GM23338 (cell line): Measurements from ENCODE around the gene EPHA10. TPM values are rescaled to one million over a fixed set of nuclear protein-coding genes. Genes with fewer than 3 reads are reported as not detected.

Experiments used
- ATAC-seq: fragments of 200-7000 bp; cut with Tn5 transposase; 3 replicates; pipeline ENCODE4 v1.9.1; 2020
- DNase-seq: peaks from one replicate; pipeline ENCODE4 v3.0.0-alpha.2; 2015; ENCODE audit warnings: low spot score
- H2AFZ ChIP-seq: fragments of 200-600 bp; sonication (generic); 2 replicates; pipeline ENCODE4 v1.8.0; 2016; ENCODE audit warnings: antibody characterized with exemption, mild to moderate bottlenecking, moderate library complexity
- H3F3A ChIP-seq: fragments of 200-600 bp; sonication (generic); replicated peaks from 2 replicates; pipeline ENCODE4 v1.8.0; 2017; ENCODE audit warnings: antibody characterized with exemption, mixed run types, low read depth
- H3K27ac ChIP-seq: fragments of 200-600 bp; sonication (generic); 2 replicates; pipeline ENCODE4 v1.6.1; 2016; ENCODE audit warnings: low read depth
- H3K27me3 ChIP-seq: fragments of 200-600 bp; sonication (generic); 2 replicates; pipeline ENCODE4 v1.8.0; 2016; ENCODE audit warnings: mild to moderate bottlenecking, mixed run types, moderate library complexity; ENCODE audit not compliant: insufficient read depth
- H3K36me3 ChIP-seq: fragments of 200-600 bp; sonication (generic); 2 replicates; pipeline ENCODE4 v1.8.0; 2016; ENCODE audit warnings: mild to moderate bottlenecking; ENCODE audit not compliant: insufficient read depth
- H3K4me1 ChIP-seq: fragments of 200-600 bp; sonication (generic); 2 replicates; pipeline ENCODE4 v1.8.0; 2016; ENCODE audit warnings: mild to moderate bottlenecking, moderate library complexity; ENCODE audit not compliant: insufficient read depth
- H3K4me2 ChIP-seq: fragments of 200-600 bp; sonication (generic); 2 replicates; pipeline ENCODE4 v1.7.1; 2017; ENCODE audit warnings: mixed run types
- H3K4me3 ChIP-seq: fragments of 200-600 bp; sonication (generic); 2 replicates; pipeline ENCODE4 v1.6.1; 2016; ENCODE audit warnings: mixed run types
- H3K79me2 ChIP-seq: fragments of 200-600 bp; sonication (generic); replicated peaks from 2 replicates; pipeline ENCODE4 v1.8.0; 2017; ENCODE audit warnings: mild to moderate bottlenecking; ENCODE audit not compliant: insufficient read depth
- H3K9me2 ChIP-seq: fragments of 200-600 bp; sonication (generic); 2 replicates; pipeline ENCODE4 v1.8.0; 2017; ENCODE audit not compliant: insufficient read depth
- H4K20me1 ChIP-seq: fragments of 200-600 bp; sonication (generic); replicated peaks from 2 replicates; pipeline ENCODE4 v1.8.0; 2017; ENCODE audit warnings: mild to moderate bottlenecking; ENCODE audit not compliant: insufficient read depth
- H3K27ac Mint-ChIP-seq: 2 replicates; pipeline ENCODE4 v1.8.0; 2020; ENCODE audit warnings: inconsistent platforms, mild to moderate bottlenecking, moderate library complexity, mixed read lengths
- H3K27me3 Mint-ChIP-seq: 3 replicates; pipeline ENCODE4 v1.8.0; 2022; ENCODE audit warnings: low read depth, mild to moderate bottlenecking, moderate library complexity, mixed read lengths, inconsistent platforms; ENCODE audit not compliant: insufficient read depth, poor library complexity
- H3K36me3 Mint-ChIP-seq: 3 replicates; pipeline ENCODE4 v1.8.0; 2021; ENCODE audit warnings: low read depth, mild to moderate bottlenecking, inconsistent platforms, moderate library complexity, mixed read lengths
- H3K4me1 Mint-ChIP-seq: 3 replicates; pipeline ENCODE4 v1.8.0; 2020; ENCODE audit warnings: mild to moderate bottlenecking, inconsistent platforms, mixed read lengths
- H3K4me3 Mint-ChIP-seq: 3 replicates; pipeline ENCODE4 v1.8.0; 2021; ENCODE audit warnings: moderate library complexity, mild to moderate bottlenecking, inconsistent platforms, mixed read lengths
- H3K9me3 Mint-ChIP-seq: 3 replicates; pipeline ENCODE4 v1.8.0; 2020; ENCODE audit warnings: moderate library complexity, mild to moderate bottlenecking, inconsistent platforms, mixed read lengths
- CREB1 ChIP-seq: fragments of 250-450 bp; sonication (Bioruptor Pico); IDR thresholded peaks from 2 replicates; pipeline ENCODE4 v1.5.0; 2020; ENCODE audit warnings: low read depth, mild to moderate bottlenecking, moderate library complexity
- CTCF ChIP-seq, 2 experiments: fragments of 200-600 bp in 1 of 2; sonication (generic) in 1 of 2; conservative IDR thresholded peaks; 2 replicates each; pipeline versions ENCODE4 v1.5.1 to v1.6.1; 2016 to 2017; ENCODE audit warnings: antibody characterized with exemption in 2 of 2, low read depth in 2 of 2, mild to moderate bottlenecking in 2 of 2, moderate library complexity in 1 of 2
- ETS1 ChIP-seq: IDR thresholded peaks from 2 replicates; pipeline ENCODE4 v1.6.1; 2016; ENCODE audit warnings: antibody characterized with exemption
- EZH2 ChIP-seq: fragments of 200-600 bp; sonication (generic); IDR thresholded peaks from one replicate; pipeline ENCODE4 v1.8.0; 2017; ENCODE audit warnings: antibody characterized with exemption, mild to moderate bottlenecking, low read depth; ENCODE audit not compliant: unreplicated experiment
- EZH2phosphoT487 ChIP-seq: fragments of 200-600 bp; sonication (generic); IDR thresholded peaks from one replicate; pipeline ENCODE4 v1.8.1; 2018; ENCODE audit warnings: antibody characterized with exemption; ENCODE audit not compliant: unreplicated experiment
- JUNB ChIP-seq: IDR thresholded peaks from one replicate; pipeline ENCODE4 v1.6.1; 2016; ENCODE audit warnings: antibody characterized with exemption; ENCODE audit not compliant: unreplicated experiment
- NANOG ChIP-seq: IDR thresholded peaks from 2 replicates; pipeline ENCODE4 v1.6.1; 2016; ENCODE audit warnings: antibody characterized with exemption, borderline replicate concordance
- POLR2AphosphoS5 ChIP-seq: IDR thresholded peaks from 2 replicates; pipeline ENCODE4 v1.6.1; 2016; ENCODE audit warnings: antibody characterized with exemption, low read depth
- STAT1 ChIP-seq: IDR thresholded peaks from one replicate; pipeline ENCODE4 v1.6.1; 2016; ENCODE audit warnings: antibody characterized with exemption; ENCODE audit not compliant: unreplicated experiment
- ZNF114 ChIP-seq: fragments of 250-450 bp; sonication (Bioruptor Pico); IDR thresholded peaks from 2 replicates; pipeline ENCODE4 v1.5.0; 2020; ENCODE audit warnings: mild to moderate bottlenecking, moderate library complexity
- ZNF331 ChIP-seq: fragments of 250-450 bp; sonication (Bioruptor Pico); IDR thresholded peaks from 2 replicates; pipeline ENCODE4 v1.5.0; 2020; ENCODE audit warnings: low read depth, mild to moderate bottlenecking, moderate library complexity
- ZNF462 ChIP-seq: fragments of 250-450 bp; sonication (Bioruptor Pico); IDR thresholded peaks from 2 replicates; pipeline ENCODE4 v1.5.0; 2020; ENCODE audit warnings: mild to moderate bottlenecking, moderate library complexity
- polyA plus RNA-seq: library from polyadenylated mRNA; unstranded; fragments of >200 nt; fragmentation: Nextera tagmentation; extraction: Ambion mirVana; gene quantifications from 2 replicates; pipeline ENCODE4 v1.2.1, GENCODE V29; 2016
- total RNA-seq: library from RNA; depleted of rRNA; stranded (reverse); fragments of >200 nt; shearing (Covaris generic); gene quantifications from 2 replicates; pipeline ENCODE4 v1.2.3, GENCODE V29; 2014
- TF ChIP-seq, protein P1 (sequence below): IDR thresholded peaks from one replicate; pipeline ENCODE4 v1.6.1; 2018; ENCODE audit warnings: antibody characterized with exemption; ENCODE audit not compliant: unreplicated experiment

Gene EPHA10
- total and polyA plus RNA-seq, 2 experiments from 2014 or later: 0.76 to 2.4 TPM

DNA sequence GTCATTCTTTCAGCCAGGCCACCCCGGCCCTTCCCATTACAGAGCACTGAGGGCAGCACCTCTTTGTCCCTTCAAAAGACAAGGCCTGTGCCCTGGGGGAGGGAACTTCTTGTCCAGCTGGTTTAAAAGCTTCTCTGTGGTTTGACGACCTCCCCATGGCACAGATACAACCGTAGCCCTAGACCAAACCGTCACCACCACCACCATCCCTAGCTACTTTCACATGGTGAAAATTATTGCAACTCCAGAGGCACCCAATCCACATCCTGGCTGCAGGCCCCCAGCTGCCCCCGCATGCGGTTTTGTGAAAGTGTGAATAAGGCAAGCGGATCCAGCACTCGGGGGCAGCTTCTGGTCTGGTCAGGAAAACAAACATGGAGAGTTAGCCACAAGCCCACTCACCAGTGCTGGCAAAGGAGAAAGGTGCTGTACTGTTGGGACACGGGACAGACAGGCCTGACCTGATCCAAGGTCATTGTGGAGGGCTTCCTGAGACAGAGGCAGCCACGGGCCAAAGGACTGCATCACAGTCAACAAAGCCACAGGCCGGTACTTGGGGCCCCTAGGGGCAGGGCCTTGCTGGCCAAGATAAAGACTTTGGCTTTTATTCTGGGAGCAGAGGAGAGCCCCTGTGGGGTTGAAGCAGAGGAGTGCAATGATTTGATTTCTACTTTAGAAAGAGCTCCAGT lies 41.4 kb downstream of the EPHA10 start:
- Histone ChIP-seq H3K4me1 (no peaks in the 10 kb centered on the region; the same call in 1 of the 2 replicates), H3K4me3 (no peak overlapping the region), H3K27ac (no peak overlapping the region), H3K36me3 (no peaks in the 10 kb centered on the region), H4K20me1 (no peaks in the 10 kb centered on the region), H3K9me2 (no peaks in the 10 kb centered on the region), H3F3A (no peaks in the 10 kb centered on the region), H2AFZ (no peak overlapping the region), H3K79me2 (no peaks in the 10 kb centered on the region), H3K27me3 (no peaks in the 10 kb centered on the region), H3K4me2 (no peak overlapping the region)
- Mint-ChIP-seq H3K4me1 (peaks cover 12% of the 10 kb centered on the region; the same call in 1 of the 3 replicates), H3K27me3 (peaks cover 4% of the 10 kb centered on the region), H3K9me3 (no peaks in the 10 kb centered on the region), H3K36me3 (no peaks in the 10 kb centered on the region), H3K4me3 (no peak overlapping the region), H3K27ac (no peak overlapping the region)
- TF ChIP-seq EZH2: no peak
- TF ChIP-seq, protein P1, sequence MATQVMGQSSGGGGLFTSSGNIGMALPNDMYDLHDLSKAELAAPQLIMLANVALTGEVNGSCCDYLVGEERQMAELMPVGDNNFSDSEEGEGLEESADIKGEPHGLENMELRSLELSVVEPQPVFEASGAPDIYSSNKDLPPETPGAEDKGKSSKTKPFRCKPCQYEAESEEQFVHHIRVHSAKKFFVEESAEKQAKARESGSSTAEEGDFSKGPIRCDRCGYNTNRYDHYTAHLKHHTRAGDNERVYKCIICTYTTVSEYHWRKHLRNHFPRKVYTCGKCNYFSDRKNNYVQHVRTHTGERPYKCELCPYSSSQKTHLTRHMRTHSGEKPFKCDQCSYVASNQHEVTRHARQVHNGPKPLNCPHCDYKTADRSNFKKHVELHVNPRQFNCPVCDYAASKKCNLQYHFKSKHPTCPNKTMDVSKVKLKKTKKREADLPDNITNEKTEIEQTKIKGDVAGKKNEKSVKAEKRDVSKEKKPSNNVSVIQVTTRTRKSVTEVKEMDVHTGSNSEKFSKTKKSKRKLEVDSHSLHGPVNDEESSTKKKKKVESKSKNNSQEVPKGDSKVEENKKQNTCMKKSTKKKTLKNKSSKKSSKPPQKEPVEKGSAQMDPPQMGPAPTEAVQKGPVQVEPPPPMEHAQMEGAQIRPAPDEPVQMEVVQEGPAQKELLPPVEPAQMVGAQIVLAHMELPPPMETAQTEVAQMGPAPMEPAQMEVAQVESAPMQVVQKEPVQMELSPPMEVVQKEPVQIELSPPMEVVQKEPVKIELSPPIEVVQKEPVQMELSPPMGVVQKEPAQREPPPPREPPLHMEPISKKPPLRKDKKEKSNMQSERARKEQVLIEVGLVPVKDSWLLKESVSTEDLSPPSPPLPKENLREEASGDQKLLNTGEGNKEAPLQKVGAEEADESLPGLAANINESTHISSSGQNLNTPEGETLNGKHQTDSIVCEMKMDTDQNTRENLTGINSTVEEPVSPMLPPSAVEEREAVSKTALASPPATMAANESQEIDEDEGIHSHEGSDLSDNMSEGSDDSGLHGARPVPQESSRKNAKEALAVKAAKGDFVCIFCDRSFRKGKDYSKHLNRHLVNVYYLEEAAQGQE: no peak
- TF ChIP-seq CREB1 (CRISPR knock-in tag): no peak
- TF ChIP-seq JUNB: no peak
- TF ChIP-seq POLR2AphosphoS5: no peak
- TF ChIP-seq ZNF331: no peak
- TF ChIP-seq STAT1: no peak
- TF ChIP-seq CTCF (conservative IDR thresholded peaks at IDR 0.05; ENCODE audit: low read depth in 2 of 2): no peak
- TF ChIP-seq EZH2phosphoT487: no peak
- TF ChIP-seq ETS1: no peak
- no peak for TF ChIP-seq NANOG
- no peak for TF ChIP-seq ZNF462 (CRISPR knock-in tag)
- no peak for TF ChIP-seq ZNF114
- DNase-seq (no peak), ATAC-seq (peak; percentile 21; the same call in 2 of the 3 replicates)
